B cell (primary cell): Measurements from ENCODE around the gene PRKACG. TPM values are rescaled to one million over a fixed set of nuclear protein-coding genes. Genes with fewer than 3 reads are reported as not detected.

ENCODE experiments used
- ATAC-seq: fragments of 200-7000 bp; cut with Tn5 transposase; one replicate; pipeline ENCODE4 v1.10.0; 2021; ENCODE audit warnings: low read depth, mild to moderate bottlenecking, moderate number of reproducible peaks, moderate library complexity
- CTCF ChIA-PET: fragments of 350-600 bp; sonication (Branson Sonifier 250); formaldehyde crosslinking; loops from one replicate; lab custom pipeline; 2021; ENCODE audit warnings: antibody characterized with exemption, inconsistent platforms; lab: Charles Lee
- POLR2A ChIA-PET: fragments of 350-600 bp; sonication (Branson Sonifier 250); formaldehyde crosslinking; loops from one replicate; lab custom pipeline; 2021; ENCODE audit warnings: antibody characterized with exemption; lab: Charles Lee
- DNase-seq: peaks from one replicate; pipeline ENCODE4 v3.0.0; 2013
- H2AFZ ChIP-seq: 2 replicates; pipeline ENCODE4 v1.6.1; 2012; ENCODE audit warnings: mild to moderate bottlenecking, low read depth, low read length; ENCODE audit not compliant: insufficient read depth, poor library complexity, severe bottlenecking
- H3K27ac ChIP-seq, 2 donors: 1 replicate in 1 of 2; 2 replicates in 1 of 2; pipeline ENCODE4 v1.5.1; 2012 to 2013; ENCODE audit warnings: low read length in 2 of 2, mild to moderate bottlenecking in 2 of 2, moderate library complexity in 1 of 2
- H3K27me3 ChIP-seq, 4 experiments: fragments of 200-600 bp in 1 of 4; sonication (generic) in 1 of 4; replicated peaks in 1 of 4; 1 replicate in 2 of 4; 2 replicates in 2 of 4; pipeline versions ENCODE4 v1.6.1 to v1.7.0; 2013 to 2016; ENCODE audit warnings: low read length in 3 of 4, mild to moderate bottlenecking in 2 of 4, mixed read lengths in 1 of 4, moderate library complexity in 1 of 4; ENCODE audit not compliant: insufficient read depth in 4 of 4, control insufficient read depth in 3 of 4; ENCODE audit errors: control extremely low read depth in 1 of 4
- H3K36me3 ChIP-seq, 2 experiments: replicated peaks in 1 of 2; 1 replicate in 1 of 2; 2 replicates in 1 of 2; pipeline versions ENCODE4 v1.6.1 to v1.7.1; 2013; ENCODE audit warnings: low read length in 1 of 2; ENCODE audit not compliant: insufficient read depth in 2 of 2, control insufficient read depth in 1 of 2; ENCODE audit errors: control extremely low read depth in 1 of 2, extremely low read depth in 1 of 2
- H3K4me1 ChIP-seq, 2 donors: fragments of 200-600 bp in 1 of 2; sonication (generic) in 1 of 2; 1 replicate in 1 of 2; 2 replicates in 1 of 2; pipeline versions ENCODE4 v1.5.1 to v1.6.1; 2013 to 2017; ENCODE audit warnings: low read length in 2 of 2; ENCODE audit not compliant: control insufficient read depth in 2 of 2, insufficient read depth in 2 of 2
- H3K4me2 ChIP-seq: replicated peaks from 2 replicates; pipeline ENCODE3; 2012; ENCODE audit warnings: mild to moderate bottlenecking, low read depth, low read length; ENCODE audit not compliant: poor library complexity, severe bottlenecking
- H3K4me3 ChIP-seq, 5 experiments: fragments of 200-600 bp in 1 of 5; sonication (generic) in 1 of 5; 1 replicate in 3 of 5; 2 replicates in 2 of 5; pipeline versions ENCODE4 v1.5.1 to v1.7.0; 2011 to 2016; ENCODE audit warnings: low read length in 4 of 5, mild to moderate bottlenecking in 4 of 5, low read depth in 2 of 5, control low read depth in 1 of 5, moderate library complexity in 1 of 5; ENCODE audit not compliant: insufficient read depth in 1 of 5; ENCODE audit errors: control extremely low read depth in 1 of 5, extremely low read depth in 1 of 5
- H3K79me2 ChIP-seq: fragments of 200-600 bp; sonication (generic); one replicate; pipeline ENCODE4 v1.6.0; 2016; ENCODE audit warnings: low read length; ENCODE audit not compliant: control insufficient read depth, insufficient read depth
- H3K9ac ChIP-seq: fragments of 200-600 bp; sonication (generic); 2 replicates; pipeline ENCODE4 v1.6.1; 2017; ENCODE audit warnings: mild to moderate bottlenecking, low read length, moderate library complexity
- H3K9me3 ChIP-seq, 3 donors: one replicate each; pipeline versions ENCODE4 v1.6.1 to v1.7.1; 2013; ENCODE audit warnings: low read length in 2 of 3; ENCODE audit not compliant: control insufficient read depth in 2 of 3, insufficient read depth in 1 of 3; ENCODE audit errors: control extremely low read depth in 1 of 3
- H4K20me1 ChIP-seq: 2 replicates; pipeline ENCODE4 v1.6.0; 2012; ENCODE audit warnings: mild to moderate bottlenecking, low read length; ENCODE audit not compliant: insufficient read depth, control insufficient read depth, poor library complexity, severe bottlenecking
- H3K27ac Mint-ChIP-seq: one replicate; pipeline ENCODE4 v1.8.0; 2021; ENCODE audit warnings: mixed read lengths
- H3K27me3 Mint-ChIP-seq: one replicate; pipeline ENCODE4 v1.8.0; 2021; ENCODE audit warnings: mixed read lengths
- H3K4me1 Mint-ChIP-seq: one replicate; pipeline ENCODE4 v1.8.0; 2021; ENCODE audit warnings: mixed read lengths
- H3K4me3 Mint-ChIP-seq: one replicate; pipeline ENCODE4 v1.8.0; 2021; ENCODE audit warnings: mixed read lengths
- H3K9me3 Mint-ChIP-seq: one replicate; pipeline ENCODE4 v1.8.0; 2022; ENCODE audit warnings: mixed read lengths; ENCODE audit not compliant: insufficient read depth
- EZH2 ChIP-seq: IDR thresholded peaks from 2 replicates; pipeline ENCODE4 v1.6.1; 2012; ENCODE audit warnings: borderline replicate concordance, low read depth, mild to moderate bottlenecking, moderate library complexity, low read length; ENCODE audit not compliant: insufficient read depth, poor library complexity, severe bottlenecking
- WGBS: methylation state at CpG from one replicate; pipeline ENCODE4 v1.1.5; 2013; ENCODE audit warnings: missing lambda C conversion rate; ENCODE audit not compliant: insufficient coverage; 5-methylcytosine and 5-hydroxymethylcytosine counted together
- intact Hi-C: fragments of 100-400 bp; cut with micrococcal nuclease; formaldehyde crosslinking; loops from one replicate; pipeline ENCODE4 v1.10.0; 2022
- polyA plus RNA-seq: library from polyadenylated mRNA; depleted of rRNA; stranded (reverse); fragments of >200 nt; gene quantifications from 2 replicates; pipeline ENCODE4 v1.2.3, GENCODE V29; 2012
- total RNA-seq, 2 donors: library from RNA; stranded (reverse); fragments of 120-200 nt in 1 of 2; gene quantifications; 1 replicate in 1 of 2; 2 replicates in 1 of 2; pipeline versions ENCODE4 v1.2.3 to v1.2.4, GENCODE V29; 2013 to 2022
- TF ChIP-seq, protein P1 (sequence below): fragments of 200-600 bp; IDR thresholded peaks from one replicate; pipeline ENCODE4 v1.8.0; 2022; ENCODE audit warnings: antibody characterized with exemption, mild to moderate bottlenecking

Gene PRKACG
- total and polyA plus RNA-seq, 2 donors (not counting 1 experiment from before 2014, with no cell fraction given), result not detected

DNA sequence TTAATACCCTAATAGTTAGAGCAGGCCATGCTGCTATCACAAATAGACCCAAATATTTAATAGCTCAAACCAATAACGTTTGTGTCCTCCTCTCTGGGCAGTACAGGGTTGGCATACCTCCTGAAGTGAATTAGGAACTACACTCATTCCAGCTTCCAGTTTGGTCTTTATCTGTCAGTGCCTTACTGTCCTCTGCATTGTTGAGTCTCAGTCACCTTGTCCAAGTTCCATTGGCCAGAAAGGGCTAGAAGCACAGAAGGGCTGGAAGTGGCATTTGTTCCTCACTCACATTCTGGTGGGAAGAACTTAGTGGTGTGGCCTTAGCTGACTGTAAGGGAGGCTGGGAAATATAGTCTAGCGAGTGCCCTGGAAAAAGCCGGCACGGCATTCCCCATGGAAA is 32.8 kb upstream of the PRKACG start:
- Histone ChIP-seq H3K9ac (no peak overlapping the region), H3K4me2 (no peak overlapping the region), H3K4me3 (no peak overlapping the region), H3K27me3 (no peaks in the 10 kb centered on the region), H3K27ac (no peak overlapping the region), H3K36me3 (peaks cover 2 to 15% of the 10 kb centered on the region in 2 experiments), H3K79me2 (no peaks in the 10 kb centered on the region), H2AFZ (no peak overlapping the region), H4K20me1 (no peaks in the 10 kb centered on the region), H3K4me1 (no peaks in the 10 kb centered on the region), H3K9me3 (no peaks in the 10 kb centered on the region)
- DNase-seq (no peak), ATAC-seq (no peak)
- 58% methylated on average over 4 of the region's 4 CpGs for WGBS
- H3K9me3 Mint-ChIP-seq, result no peaks in the 10 kb centered on the region
- POLR2A ChIA-PET, result no interaction called here
- H3K27ac Mint-ChIP-seq, result no peak overlapping the region
- TF ChIP-seq EZH2, result no peak
- TF ChIP-seq, protein P1, sequence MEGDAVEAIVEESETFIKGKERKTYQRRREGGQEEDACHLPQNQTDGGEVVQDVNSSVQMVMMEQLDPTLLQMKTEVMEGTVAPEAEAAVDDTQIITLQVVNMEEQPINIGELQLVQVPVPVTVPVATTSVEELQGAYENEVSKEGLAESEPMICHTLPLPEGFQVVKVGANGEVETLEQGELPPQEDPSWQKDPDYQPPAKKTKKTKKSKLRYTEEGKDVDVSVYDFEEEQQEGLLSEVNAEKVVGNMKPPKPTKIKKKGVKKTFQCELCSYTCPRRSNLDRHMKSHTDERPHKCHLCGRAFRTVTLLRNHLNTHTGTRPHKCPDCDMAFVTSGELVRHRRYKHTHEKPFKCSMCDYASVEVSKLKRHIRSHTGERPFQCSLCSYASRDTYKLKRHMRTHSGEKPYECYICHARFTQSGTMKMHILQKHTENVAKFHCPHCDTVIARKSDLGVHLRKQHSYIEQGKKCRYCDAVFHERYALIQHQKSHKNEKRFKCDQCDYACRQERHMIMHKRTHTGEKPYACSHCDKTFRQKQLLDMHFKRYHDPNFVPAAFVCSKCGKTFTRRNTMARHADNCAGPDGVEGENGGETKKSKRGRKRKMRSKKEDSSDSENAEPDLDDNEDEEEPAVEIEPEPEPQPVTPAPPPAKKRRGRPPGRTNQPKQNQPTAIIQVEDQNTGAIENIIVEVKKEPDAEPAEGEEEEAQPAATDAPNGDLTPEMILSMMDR, result no peak
- intact Hi-C loops, result no loop called here
- no peaks in the 10 kb centered on the region for H3K27me3 Mint-ChIP-seq
- no peak overlapping the region for H3K4me3 Mint-ChIP-seq
- CTCF ChIA-PET, result interaction anchor here (1.4 kb wide), 1 partner anchor 12 kb away, joined by 6 read pairs; no protein-coding TSS in a partner anchor
- H3K4me1 Mint-ChIP-seq, result peaks cover 3% of the 10 kb centered on the region

DNA sequence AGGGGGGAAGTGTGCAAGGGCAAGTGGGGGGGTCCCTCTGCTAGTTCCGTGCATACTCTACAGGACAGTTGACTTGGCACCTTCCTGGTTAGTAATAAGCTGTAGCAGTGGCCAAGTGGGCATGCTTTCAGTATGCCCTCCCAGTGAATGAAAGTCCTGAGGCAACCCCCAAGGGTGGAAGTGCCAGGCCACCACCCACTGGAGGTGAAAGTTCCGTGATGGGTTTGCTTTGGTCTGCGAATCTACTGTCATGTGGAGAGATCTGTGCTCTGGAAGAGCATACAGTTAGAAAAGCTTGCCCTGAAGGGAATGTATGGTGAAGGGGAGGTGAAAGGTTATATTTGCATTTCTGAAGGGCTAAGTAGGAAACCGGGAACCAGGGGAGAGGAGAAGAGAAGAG is 31.9 kb upstream of the PRKACG start:
- H4K20me1 ChIP-seq, result peaks cover 4% of the 10 kb centered on the region
- H3K9ac ChIP-seq, result no peak overlapping the region
- Mint-ChIP-seq H3K9me3 (no peaks in the 10 kb centered on the region), H3K4me1 (peaks cover 3% of the 10 kb centered on the region), H3K4me3 (no peak overlapping the region), H3K27ac (no peak overlapping the region), H3K27me3 (no peaks in the 10 kb centered on the region)
- H3K27me3 ChIP-seq, result no peaks in the 10 kb centered on the region
- 97% methylated on average over 3 of the region's 4 CpGs for WGBS
- H3K9me3 ChIP-seq, result no peaks in the 10 kb centered on the region
- intact Hi-C loops, result no loop called here
- H3K27ac ChIP-seq, result no peak overlapping the region
- H3K4me3 ChIP-seq, result no peak overlapping the region
- no peaks in the 10 kb centered on the region for H3K4me1 ChIP-seq
- no peak overlapping the region for H3K4me2 ChIP-seq
- no peak for TF ChIP-seq EZH2
- TF ChIP-seq, protein P1, result no peak
- no peak for DNase-seq
- ChIA-PET POLR2A (no interaction called here), CTCF (interaction anchor here (0.7 to 1.5 kb wide), 2 partner anchors 10 to 12 kb away, joined by 3 to 4 read pairs; no protein-coding TSS in a partner anchor)
- no peak for ATAC-seq
- H3K36me3 ChIP-seq, result peaks cover 2 to 15% of the 10 kb centered on the region in 2 experiments
- H3K79me2 ChIP-seq, result no peaks in the 10 kb centered on the region
- H2AFZ ChIP-seq, result no peak overlapping the region
